GM11168 (cell line): ENCODE results near the gene TAF5.

Experiments
- in situ Hi-C: fragments of 300-500 bp; cut with MboI; formaldehyde crosslinking; loops from one replicate; pipeline ENCODE4 v1.12.0; 2022; ENCODE audit warnings: low sequenced_read_pairs; ENCODE audit not compliant: unreplicated experiment

The TAF5 gene

GRCh38 chr10:103397191-103397825 is 29.5 kb downstream of the TAF5 start:
- in situ Hi-C loops = no loop called here

GRCh38 chr10:103413564-103413963 is 45.8 kb downstream of the TAF5 start:
- in situ Hi-C loops = no loop called here

- in situ Hi-C loops = loop anchor here (5.0 kb wide), 1 partner anchor 67 kb away; no protein-coding TSS in a partner anchor
Observed at GRCh38 chr10:103415581-103415980, 47.8 kb downstream of the TAF5 start.

- in situ Hi-C loops = loop anchor here (5.0 kb wide), 1 partner anchor 66 kb away; no protein-coding TSS in a partner anchor
Observed at GRCh38 chr10:103416436-103417147, 48.8 kb downstream of the TAF5 start.

GRCh38 chr10:103417148-103417469 is 49.3 kb downstream of the TAF5 start:
- in situ Hi-C loops = loop anchor here (5.0 kb wide), 1 partner anchor 65 kb away; no protein-coding TSS in a partner anchor

GRCh38 chr10:103417601-103418000 is 49.8 kb downstream of the TAF5 start:
- in situ Hi-C loops = loop anchor here (5.0 kb wide), 1 partner anchor 65 kb away; no protein-coding TSS in a partner anchor

GRCh38 chr10:103419101-103419500 is 51.3 kb downstream of the TAF5 start:
- in situ Hi-C loops = loop anchor here (5.0 kb wide), 1 partner anchor 63 kb away; no protein-coding TSS in a partner anchor

GRCh38 chr10:103423748-103424147 is 56.0 kb downstream of the TAF5 start:
- in situ Hi-C loops = no loop called here

GRCh38 chr10:103427866-103428265 is 60.1 kb downstream of the TAF5 start:
- in situ Hi-C loops = no loop called here

- in situ Hi-C loops = no loop called here
Observed at GRCh38 chr10:103428989-103429643, 61.3 kb downstream of the TAF5 start.

- in situ Hi-C loops = no loop called here
Observed at GRCh38 chr10:103429647-103430046, 61.9 kb downstream of the TAF5 start.

GRCh38 chr10:103431902-103432301 is 64.1 kb downstream of the TAF5 start:
- in situ Hi-C loops = no loop called here

- in situ Hi-C loops = no loop called here
Observed at GRCh38 chr10:103433858-103434257, 66.1 kb downstream of the TAF5 start.
